Naive thymus-derived CD8-positive, alpha-beta T cell (primary cell): Measurements from ENCODE around the gene PRKCH. TPM values are rescaled to one million over a fixed set of nuclear protein-coding genes. Genes with fewer than 3 reads are reported as not detected.
"Not testable (repeated sequence)": the region's sequence is repeated elsewhere in the genome, so short reads cannot be mapped to it uniquely, and the experiment has no call there.

Experiments used
- ATAC-seq, 2 donors: fragments of 150-1000 bp; cut with Tn5 transposase in 1 of 2; sonication (Bioruptor Pico), chemical (Tn5 transposase) in 1 of 2; 1 replicate in 1 of 2; 2 replicates in 1 of 2; pipeline ENCODE4 v1.10.0; 2021; ENCODE audit warnings: mild to moderate bottlenecking in 2 of 2, moderate library complexity in 2 of 2
- POLR2A ChIA-PET: fragments of 350-600 bp; sonication (Branson Sonifier 250); formaldehyde crosslinking; loops from one replicate; lab custom pipeline; 2021; ENCODE audit warnings: antibody characterized with exemption; lab: Charles Lee
- DNase-seq, 10 donors: peaks; one replicate each; pipeline versions ENCODE4 v3.0.0 to v3.0.0-alpha.2; 2020 to 2022
- H3K27ac Mint-ChIP-seq, 10 donors: one replicate each; pipeline ENCODE4 v1.8.0; 2020 to 2022; ENCODE audit warnings: mild to moderate bottlenecking in 10 of 10, mixed read lengths in 10 of 10, moderate library complexity in 4 of 10, inconsistent platforms in 1 of 10
- H3K27me3 Mint-ChIP-seq, 5 donors: one replicate each; pipeline ENCODE4 v1.8.0; 2021 to 2022; ENCODE audit warnings: mixed read lengths in 5 of 5
- H3K36me3 Mint-ChIP-seq, 3 donors: one replicate each; pipeline ENCODE4 v1.8.0; 2020 to 2022; ENCODE audit warnings: mixed read lengths in 3 of 3, mild to moderate bottlenecking in 2 of 3, inconsistent platforms in 1 of 3
- H3K4me1 Mint-ChIP-seq, 4 donors: one replicate each; pipeline ENCODE4 v1.8.0; 2021 to 2022; ENCODE audit warnings: mixed read lengths in 4 of 4
- H3K4me3 Mint-ChIP-seq, 10 donors: one replicate each; pipeline ENCODE4 v1.8.0; 2020 to 2022; ENCODE audit warnings: mild to moderate bottlenecking in 10 of 10, mixed read lengths in 10 of 10, moderate library complexity in 6 of 10, inconsistent platforms in 1 of 10
- H3K9me3 Mint-ChIP-seq, 9 donors: one replicate each; pipeline ENCODE4 v1.8.0; 2020 to 2022; ENCODE audit warnings: mixed read lengths in 9 of 9, mild to moderate bottlenecking in 3 of 9, inconsistent platforms in 1 of 9, moderate library complexity in 1 of 9
- polyA plus RNA-seq, 3 donors: library from polyadenylated mRNA; unstranded; fragments of 300-500 nt; fragmentation: Illumina TruSeq; gene quantifications; one replicate each; pipeline ENCODE4 v1.2.3, GENCODE V29; 2021
- total RNA-seq, 8 experiments: library from RNA in 2 of 8; stranded (reverse) in 2 of 8; gene quantifications; one replicate each; pipeline ENCODE4 v1.2.3 and lab custom pipeline; 2021 to 2026

Gene PRKCH
- total and polyA plus RNA-seq, 5 experiments from 2014 or later = 184 to 306 (median 264) TPM

DNA sequence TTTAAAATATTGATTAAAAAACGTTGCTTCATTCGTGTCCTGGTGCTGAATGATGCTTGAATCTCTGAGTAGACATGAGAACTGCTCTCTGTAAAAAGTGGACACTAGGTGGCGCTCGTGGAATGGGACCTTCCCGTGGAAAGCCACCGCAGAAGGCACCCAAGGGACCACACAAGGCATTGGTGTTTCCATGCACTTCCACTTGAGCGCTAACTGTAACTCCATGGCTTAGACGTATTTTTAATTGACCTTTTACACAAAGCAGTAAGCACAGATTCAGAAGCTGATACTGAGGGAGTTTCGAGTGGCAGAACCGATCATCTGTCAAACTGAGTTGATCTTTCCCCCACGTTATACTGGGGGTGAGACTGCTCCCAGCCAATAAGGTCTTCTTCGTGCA is 135.3 kb downstream of the PRKCH start:
- Mint-ChIP-seq H3K27ac (peak overlapping the region; percentile 81 to 95 (median 90)), H3K36me3 (peaks cover 22 to 93% (median 57%) of the 10 kb centered on the region in 3 donors), H3K9me3 (peaks cover 0 to 9% (median 0%) of the 10 kb centered on the region in 9 donors), H3K4me3 (peak overlapping the region in 4 of 10 donors; percentile 34 to 67 (median 58)), H3K27me3 (no peaks in the 10 kb centered on the region), H3K4me1 (peaks cover 43 to 91% (median 83%) of the 10 kb centered on the region in 4 donors)
- DNase-seq (peak; percentile 72 to 90 (median 81)), ATAC-seq (peak; percentile 21 to 49)
- POLR2A ChIA-PET = interaction anchor here (1.2 kb wide), 1 partner anchor 68 kb away, joined by 4 read pairs; no protein-coding TSS in a partner anchor

DNA sequence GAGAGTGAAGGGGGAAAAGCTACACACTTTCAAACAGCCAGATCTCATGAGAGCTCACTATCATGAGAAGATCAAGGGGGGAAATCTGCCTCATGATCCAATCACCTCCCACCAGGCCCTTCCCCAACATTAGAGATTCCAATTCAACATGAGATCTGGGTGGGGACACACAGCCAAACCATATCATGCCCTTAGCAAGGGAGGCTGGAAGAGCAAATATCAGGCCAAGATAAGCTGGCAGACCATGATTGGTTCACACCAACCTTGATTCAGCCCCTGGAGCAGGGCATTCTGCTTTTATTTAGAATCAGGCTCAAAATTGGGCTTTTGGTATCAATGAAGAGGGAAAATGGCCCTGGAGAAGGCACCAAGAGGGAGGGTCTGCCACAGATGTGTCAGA is 137.4 kb downstream of the PRKCH start:
- no peak for DNase-seq
- POLR2A ChIA-PET = no interaction called here
- peaks cover 25 to 96% (median 62%) of the 10 kb centered on the region in 3 donors for H3K36me3 Mint-ChIP-seq
- peaks cover 35 to 84% (median 78%) of the 10 kb centered on the region in 4 donors for H3K4me1 Mint-ChIP-seq
- peaks cover 0 to 9% (median 0%) of the 10 kb centered on the region in 9 donors for H3K9me3 Mint-ChIP-seq
- ATAC-seq = no peak
- peak overlapping the region in 9 of 10 donors; percentile 41 to 88 (median 82) for H3K27ac Mint-ChIP-seq
- H3K4me3 Mint-ChIP-seq = peak overlapping the region in 1 of 10 donors; percentile 52
- H3K27me3 Mint-ChIP-seq = no peaks in the 10 kb centered on the region

DNA sequence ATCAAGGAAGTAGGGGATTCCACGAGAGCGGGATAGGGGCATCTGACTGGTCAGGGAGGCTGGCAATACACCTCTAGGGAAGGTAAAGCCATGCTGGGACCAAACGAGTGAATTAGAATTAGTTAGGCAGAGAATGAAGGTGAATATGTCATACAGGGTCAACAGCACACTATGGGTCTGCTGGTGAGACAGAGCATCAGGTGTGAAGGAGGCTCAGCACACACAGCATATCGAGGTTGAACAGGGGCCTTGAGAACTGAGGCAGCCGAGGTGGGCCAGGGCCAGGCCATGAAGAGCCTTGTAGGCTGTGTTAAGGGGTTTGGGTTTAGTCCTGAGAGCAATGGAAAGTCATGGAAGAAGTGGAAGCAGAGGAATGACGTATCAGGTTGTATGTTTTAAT is 137.8 kb downstream of the PRKCH start:
- Mint-ChIP-seq H3K9me3 (peaks cover 0 to 9% (median 0%) of the 10 kb centered on the region in 9 donors), H3K27me3 (no peaks in the 10 kb centered on the region), H3K36me3 (peaks cover 28 to 96% (median 63%) of the 10 kb centered on the region in 3 donors), H3K4me1 (peaks cover 37 to 84% (median 77%) of the 10 kb centered on the region in 4 donors), H3K4me3 (peak overlapping the region in 2 of 10 donors; percentile 44 to 61), H3K27ac (peak overlapping the region in 9 of 10 donors; percentile 41 to 88 (median 82))
- POLR2A ChIA-PET = no interaction called here
- DNase-seq (no peak), ATAC-seq (no peak)

DNA sequence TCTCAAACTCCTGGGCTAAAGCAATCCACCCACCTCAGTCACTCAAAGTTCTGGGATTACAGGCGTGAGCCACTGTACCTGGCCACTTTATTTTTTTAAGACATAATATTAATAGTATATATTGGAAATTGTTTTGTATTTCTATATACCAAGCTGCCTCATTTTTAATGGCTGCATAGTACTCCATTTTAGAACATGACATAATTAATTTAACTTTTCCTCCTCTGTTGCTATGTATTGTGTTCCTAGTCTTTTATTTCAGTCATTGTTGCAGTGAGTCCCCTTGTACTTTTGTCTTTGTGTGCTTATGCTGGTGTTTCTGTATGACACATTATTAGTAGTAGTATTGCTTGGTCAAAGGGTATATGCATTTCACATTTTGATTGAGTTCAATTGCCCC is 138.7 kb downstream of the PRKCH start:
- H3K27me3 Mint-ChIP-seq = no peaks in the 10 kb centered on the region
- POLR2A ChIA-PET = interaction anchor here (1.3 to 2.1 kb wide), 5 partner anchors 18 to 180 kb away, joined by 3 to 9 read pairs (median 5); partner anchors contain the start of gene PRKCH
- DNase-seq (no peak), ATAC-seq (no peak)
- peaks cover 30 to 96% (median 65%) of the 10 kb centered on the region in 3 donors for H3K36me3 Mint-ChIP-seq
- peaks cover 0 to 9% (median 0%) of the 10 kb centered on the region in 9 donors for H3K9me3 Mint-ChIP-seq
- peak overlapping the region in 9 of 10 donors; percentile 73 to 99 (median 93) for H3K27ac Mint-ChIP-seq
- no peak overlapping the region for H3K4me3 Mint-ChIP-seq
- H3K4me1 Mint-ChIP-seq = peaks cover 36 to 81% (median 75%) of the 10 kb centered on the region in 4 donors

DNA sequence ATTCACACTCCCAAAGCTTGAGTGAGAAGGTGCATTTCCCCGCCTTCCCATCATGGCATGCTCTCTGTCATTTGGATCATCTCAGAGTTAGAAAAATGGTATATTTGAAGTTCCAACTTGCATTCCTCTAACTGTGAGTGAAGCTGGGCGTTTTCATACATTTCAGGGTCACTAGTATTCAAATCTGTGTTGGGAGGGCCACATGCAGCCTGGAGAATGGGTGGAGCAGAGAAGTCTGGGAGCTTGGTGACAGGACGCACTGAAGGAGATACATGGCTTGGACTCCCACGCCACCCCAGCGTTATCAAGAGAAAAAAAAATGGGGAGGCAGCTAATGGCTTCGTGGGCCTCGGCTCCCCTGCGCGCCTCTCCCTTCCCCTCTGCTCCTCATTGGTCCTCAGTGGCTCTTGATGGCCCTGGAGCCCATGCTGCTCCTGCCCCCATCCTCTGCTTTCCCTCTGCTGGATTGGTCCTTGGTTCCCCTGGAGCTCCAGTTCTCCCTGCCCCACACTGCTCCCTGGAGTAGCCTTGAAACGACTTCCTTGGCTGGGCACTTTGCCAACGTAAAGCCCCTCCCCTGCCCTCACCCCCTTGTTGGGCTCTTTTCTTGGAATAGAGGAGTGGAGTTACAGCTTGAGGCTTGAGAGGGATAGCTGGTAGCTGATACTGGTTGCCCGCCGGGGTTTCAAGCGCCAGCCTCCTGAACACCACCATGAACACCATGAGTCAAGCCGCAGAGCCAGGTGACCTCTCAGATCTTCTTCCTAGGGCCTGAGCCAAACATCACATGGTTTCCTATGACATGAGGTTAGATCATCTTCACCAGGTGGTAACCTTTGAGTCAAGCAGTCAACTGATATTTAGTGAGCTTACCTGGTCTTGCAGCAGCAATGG is 139.6 kb downstream of the PRKCH start:
- Mint-ChIP-seq H3K4me3 (peak overlapping the region in 9 of 10 donors; percentile 8 to 69 (median 58)), H3K9me3 (peaks cover 0 to 9% (median 0%) of the 10 kb centered on the region in 9 donors), H3K4me1 (peaks cover 35 to 81% (median 75%) of the 10 kb centered on the region in 4 donors), H3K27me3 (no peaks in the 10 kb centered on the region), H3K36me3 (peaks cover 35 to 96% (median 61%) of the 10 kb centered on the region in 3 donors), H3K27ac (peak overlapping the region in 9 of 10 donors; percentile 73 to 99 (median 96))
- peak in 5 of 10 donors; percentile 49 to 81 (median 53) for DNase-seq
- ATAC-seq = peak; percentile 73 to 77
- POLR2A ChIA-PET = interaction anchor here (0.6 to 2.1 kb wide), 9 partner anchors 8 to 181 kb away, joined by 3 to 9 read pairs (median 3); partner anchors contain the start of gene PRKCH

DNA sequence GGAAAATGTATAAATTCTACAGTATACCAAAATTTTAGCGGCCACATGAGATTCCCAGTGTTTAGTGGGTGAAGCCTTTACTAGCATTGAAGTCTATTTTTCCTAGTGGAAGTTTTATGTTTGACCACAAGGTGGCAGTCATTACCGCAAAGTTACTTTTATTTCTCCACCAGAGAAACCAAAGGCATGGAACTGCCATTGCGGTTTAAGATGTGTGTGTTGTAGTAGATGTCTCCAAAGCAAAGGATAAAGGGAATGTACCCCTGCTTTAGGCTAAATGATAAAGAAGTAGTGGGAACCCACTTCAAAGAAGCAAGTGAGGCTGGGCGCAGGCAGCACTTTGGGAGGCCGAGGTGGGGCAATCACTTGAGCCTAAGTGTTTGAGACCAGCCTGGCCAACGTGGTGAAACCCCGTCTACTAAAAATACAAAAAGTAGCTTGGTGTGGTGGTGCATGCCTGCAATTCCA is 140.5 kb downstream of the PRKCH start:
- Mint-ChIP-seq H3K4me1 (peaks cover 33 to 81% (median 72%) of the 10 kb centered on the region in 4 donors), H3K4me3 (peak overlapping the region in 9 of 10 donors; percentile 8 to 65 (median 48)), H3K27me3 (no peaks in the 10 kb centered on the region), H3K9me3 (peaks cover 0 to 9% (median 0%) of the 10 kb centered on the region in 9 donors), H3K36me3 (peaks cover 32 to 92% (median 56%) of the 10 kb centered on the region in 3 donors), H3K27ac (peak overlapping the region in 9 of 10 donors; percentile 73 to 99 (median 96))
- ATAC-seq (peak; percentile 65 to 67), DNase-seq (peak in 7 of 10 donors; percentile 34 to 77 (median 72))
- POLR2A ChIA-PET = interaction anchor here (0.6 to 2.1 kb wide), 5 partner anchors 17 to 182 kb away, joined by 3 to 9 read pairs (median 3); partner anchors contain the start of gene PRKCH

DNA sequence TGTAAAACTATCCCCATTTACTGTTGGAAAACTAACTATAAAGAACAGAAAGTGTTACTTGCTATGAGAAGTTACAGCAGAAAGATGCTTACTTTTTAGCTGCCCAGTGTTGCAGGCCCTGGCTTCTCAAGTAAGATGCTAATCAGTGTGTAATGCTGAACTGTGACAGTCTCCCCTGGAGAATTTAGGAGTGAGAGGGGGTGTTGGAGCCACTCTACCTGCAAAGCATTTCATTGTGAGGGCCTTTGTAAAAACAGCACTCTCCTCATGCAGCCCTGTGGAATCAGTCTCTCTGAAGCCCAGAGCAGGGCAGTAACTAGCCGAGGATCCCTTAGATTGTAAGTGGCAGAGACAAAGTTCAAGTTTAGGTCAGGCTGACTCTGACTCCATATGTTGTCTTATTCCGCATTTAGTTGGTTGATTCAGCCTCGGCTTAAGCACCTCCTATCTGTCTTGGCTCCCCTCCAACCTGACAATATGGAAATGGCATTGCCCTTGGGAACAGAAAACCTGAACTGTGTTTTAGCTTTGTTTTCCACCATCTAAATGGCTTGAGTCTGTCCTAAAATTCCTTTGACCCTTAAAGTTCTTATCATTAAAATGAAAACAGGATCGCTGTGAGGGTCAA is 141.3 kb downstream of the PRKCH start:
- Mint-ChIP-seq H3K4me1 (peaks cover 37 to 80% (median 73%) of the 10 kb centered on the region in 4 donors), H3K4me3 (peak overlapping the region in 2 of 10 donors; percentile 1 to 19), H3K27me3 (no peaks in the 10 kb centered on the region), H3K27ac (peak overlapping the region in 9 of 10 donors; percentile 48 to 99 (median 96)), H3K9me3 (peaks cover 0 to 9% (median 0%) of the 10 kb centered on the region in 9 donors), H3K36me3 (peaks cover 34 to 92% (median 49%) of the 10 kb centered on the region in 3 donors)
- DNase-seq (no peak), ATAC-seq (no peak)
- POLR2A ChIA-PET = interaction anchor here (1.0 kb wide), 1 partner anchor 16 kb away, joined by 3 read pairs; no protein-coding TSS in a partner anchor

DNA sequence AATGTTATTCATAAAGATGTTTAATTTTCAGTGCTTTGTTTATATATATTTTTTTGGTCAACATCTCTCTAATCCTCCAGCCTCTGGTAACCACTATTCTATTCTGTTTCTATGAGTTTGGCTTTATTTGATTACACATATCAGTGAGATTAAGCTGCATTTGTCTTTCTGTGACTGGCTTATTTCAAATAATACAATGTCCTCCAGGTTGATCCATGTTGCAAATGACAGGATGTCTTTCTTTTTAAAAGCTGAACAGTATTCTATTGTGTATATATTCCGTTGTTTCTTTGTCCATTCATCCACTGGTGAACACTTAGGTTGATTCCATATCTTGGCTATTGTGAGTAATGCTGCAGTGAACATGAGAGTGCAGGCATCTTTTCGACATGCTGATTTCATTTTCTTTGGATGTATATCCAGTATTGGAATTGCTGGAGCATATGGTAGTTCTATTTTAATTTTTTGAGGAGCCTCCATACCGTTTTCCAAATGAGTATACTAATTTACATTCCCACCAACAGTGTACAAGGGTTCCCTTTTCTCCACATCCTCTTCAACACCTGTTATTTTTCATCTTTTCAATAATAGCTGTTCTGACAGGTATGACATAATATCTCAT is 142.4 kb downstream of the PRKCH start:
- Mint-ChIP-seq H3K9me3 (peaks cover 0 to 9% (median 0%) of the 10 kb centered on the region in 9 donors), H3K36me3 (peaks cover 27 to 92% (median 40%) of the 10 kb centered on the region in 3 donors), H3K4me1 (peaks cover 37 to 84% (median 78%) of the 10 kb centered on the region in 4 donors), H3K4me3 (no peak overlapping the region), H3K27me3 (no peaks in the 10 kb centered on the region), H3K27ac (peak overlapping the region in 8 of 10 donors; percentile 24 to 98 (median 63))
- POLR2A ChIA-PET = interaction anchor here (0.7 kb wide), 1 partner anchor 230 kb away, joined by 4 read pairs; no protein-coding TSS in a partner anchor
- DNase-seq (no peak), ATAC-seq (no peak)

DNA sequence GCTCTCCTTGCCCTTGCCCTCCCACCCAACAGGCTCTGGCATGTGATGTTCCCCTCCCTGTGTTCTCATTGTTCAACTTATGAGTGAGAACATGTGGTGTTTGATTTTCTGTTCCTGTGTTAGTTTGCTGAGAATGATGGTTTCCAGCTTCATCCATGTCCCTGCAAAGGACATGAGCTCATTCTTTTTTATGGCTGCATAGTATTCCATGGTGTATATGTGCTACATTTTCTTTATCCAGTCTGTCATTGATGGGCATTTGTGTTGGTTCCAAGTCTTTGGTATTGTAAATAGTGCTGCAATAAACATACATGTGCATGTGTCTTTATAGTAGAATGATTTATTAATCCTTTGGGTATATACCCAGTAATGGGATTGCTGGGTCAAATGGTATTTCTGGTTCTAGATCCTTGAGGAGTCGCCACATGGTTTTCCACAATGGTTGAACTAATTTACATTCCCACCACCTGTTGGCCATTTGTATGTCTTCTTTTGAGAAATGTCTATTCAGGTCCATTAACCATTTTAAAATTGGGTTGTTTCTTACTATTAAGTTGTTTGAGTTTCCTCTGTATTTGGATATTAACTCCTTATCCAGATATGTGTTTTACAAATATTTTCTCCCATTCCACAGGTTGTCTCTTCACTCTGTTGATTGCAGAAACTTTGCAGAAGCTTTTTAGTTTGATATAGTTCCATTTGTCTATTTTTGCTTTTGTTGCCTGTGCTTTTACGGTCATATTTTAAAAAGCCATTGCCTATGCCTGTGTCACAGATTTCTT is 143.4 kb downstream of the PRKCH start:
- Mint-ChIP-seq H3K36me3 (peaks cover 21 to 92% (median 34%) of the 10 kb centered on the region in 3 donors), H3K27ac (peak overlapping the region in 9 of 10 donors; percentile 24 to 80 (median 75)), H3K4me1 (peaks cover 34 to 88% (median 81%) of the 10 kb centered on the region in 4 donors), H3K4me3 (peak overlapping the region in 1 of 10 donors; percentile 34)
- POLR2A ChIA-PET, DNase-seq, ATAC-seq, H3K9me3 Mint-ChIP-seq, H3K27me3 Mint-ChIP-seq: not testable (repeated sequence)

DNA sequence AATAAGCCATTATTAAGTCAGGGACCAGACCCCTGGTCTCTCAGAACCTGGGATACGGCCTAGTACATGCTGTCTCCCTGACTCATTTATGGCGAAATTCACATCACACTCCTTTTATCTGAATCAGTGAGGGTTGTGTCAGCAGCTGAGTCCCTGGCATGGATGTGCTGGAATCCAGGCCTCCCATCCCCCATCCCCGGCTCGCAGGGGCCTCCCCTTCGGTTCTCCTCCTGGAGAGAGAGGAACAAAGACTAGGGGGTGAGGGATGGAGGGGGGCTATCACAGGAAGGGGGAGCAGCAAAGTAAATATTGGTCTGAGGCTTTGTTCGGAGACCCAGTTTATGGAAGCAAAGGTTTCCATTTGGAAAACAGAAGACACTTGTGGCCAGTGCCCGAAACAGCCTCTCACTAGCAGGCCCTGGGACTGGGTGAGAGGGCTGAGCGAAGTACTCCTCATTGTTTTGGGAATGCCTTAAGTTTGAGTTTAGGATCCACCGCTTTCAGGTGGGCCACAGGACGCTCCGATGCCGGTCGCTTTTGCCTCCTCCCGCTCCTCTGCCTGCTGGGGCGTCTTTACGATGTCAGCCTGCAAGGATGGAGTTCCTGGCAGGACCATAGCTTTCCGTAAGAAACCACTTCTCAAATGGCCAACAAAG is 145.0 kb downstream of the PRKCH start:
- Mint-ChIP-seq H3K27ac (peak overlapping the region in 9 of 10 donors; percentile 52 to 96 (median 82)), H3K27me3 (no peaks in the 10 kb centered on the region), H3K9me3 (peaks cover 0 to 3% (median 0%) of the 10 kb centered on the region in 9 donors), H3K4me3 (no peak overlapping the region), H3K36me3 (peaks cover 16 to 91% (median 24%) of the 10 kb centered on the region in 3 donors), H3K4me1 (peaks cover 43 to 93% (median 83%) of the 10 kb centered on the region in 4 donors)
- DNase-seq (no peak), ATAC-seq (no peak)
- POLR2A ChIA-PET = interaction anchor here (0.9 to 1.3 kb wide), 2 partner anchors 10 to 112 kb away, joined by 3 to 5 read pairs; no protein-coding TSS in a partner anchor
